HG03469 (cell line): Measurements from ENCODE around the gene MINAR2.

Source experiments
- ATAC-seq: cut with Tn5 transposase; IDR thresholded peaks from one replicate; pipeline ENCODE4 v1.9.1; 2021; ENCODE audit warnings: mild to moderate bottlenecking, moderate library complexity, moderate number of reproducible peaks; ENCODE audit not compliant: unreplicated experiment

MINAR2 gene

DNA sequence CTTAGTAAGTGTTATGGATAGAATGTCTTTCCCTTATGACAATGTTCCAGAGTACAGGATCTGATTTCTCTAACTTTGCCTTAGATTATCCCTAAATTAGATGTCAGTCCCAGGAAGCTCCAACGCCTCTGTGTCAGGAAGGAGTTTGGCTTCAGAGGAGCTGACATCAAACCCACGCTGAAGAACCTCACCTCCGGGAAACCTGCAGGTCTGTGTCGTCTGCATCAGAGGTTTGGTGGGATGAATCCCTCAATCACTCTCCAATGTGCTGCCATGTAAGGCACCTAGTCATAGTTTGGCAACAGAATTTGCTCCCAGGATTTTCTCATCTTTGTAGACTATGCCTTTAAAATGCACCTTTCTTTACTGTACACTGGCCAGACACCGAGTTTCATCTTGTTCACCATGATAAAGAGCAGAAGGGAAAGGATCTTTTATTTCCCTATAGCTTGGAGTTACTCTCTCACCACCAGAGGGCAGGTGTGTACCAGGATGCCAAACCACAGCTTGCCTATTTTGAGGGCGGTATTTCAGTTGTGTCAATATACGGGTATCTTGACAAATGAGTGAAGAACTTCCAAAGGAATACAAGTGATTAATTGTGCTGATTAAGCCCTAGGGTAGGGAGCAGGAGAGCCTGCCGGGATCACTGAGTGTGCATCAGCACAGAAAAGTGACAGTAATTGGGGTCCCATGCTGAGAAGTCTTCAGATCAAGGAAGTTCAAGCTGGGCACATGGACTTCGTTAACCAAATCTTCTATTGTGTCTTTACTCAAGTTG is 23.4 kb downstream of the MINAR2 start:
- ATAC-seq, result peak; percentile 50

- ATAC-seq, result no peak
Observed at GRCh38 chr5:129773376-129773775, 25.5 kb downstream of the MINAR2 start.

DNA sequence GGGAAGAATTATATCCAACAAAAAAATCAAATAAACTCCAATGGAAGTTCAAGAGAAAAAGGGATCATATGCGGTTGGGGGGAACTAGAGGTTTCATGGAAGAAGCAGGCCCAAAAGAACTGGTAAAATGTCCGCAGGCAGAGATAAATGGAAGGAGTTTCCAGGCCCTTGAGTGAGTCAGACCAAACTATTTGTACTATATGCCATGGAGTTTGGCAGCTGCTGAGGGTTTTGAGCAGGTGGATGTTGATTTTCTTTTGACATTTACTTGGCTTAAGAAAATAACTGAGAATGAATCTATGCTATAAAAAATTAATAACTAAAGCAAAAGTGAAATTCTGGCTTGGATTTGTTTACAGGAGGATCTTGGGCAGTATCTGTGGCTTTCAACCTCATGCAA is 33.7 kb downstream of the MINAR2 start:
- ATAC-seq, result no peak

GRCh38 chr5:129803403-129803802 is 55.5 kb downstream of the MINAR2 start:
- ATAC-seq, result no peak

GRCh38 chr5:129804705-129805104 is 56.8 kb downstream of the MINAR2 start:
- no peak for ATAC-seq

DNA sequence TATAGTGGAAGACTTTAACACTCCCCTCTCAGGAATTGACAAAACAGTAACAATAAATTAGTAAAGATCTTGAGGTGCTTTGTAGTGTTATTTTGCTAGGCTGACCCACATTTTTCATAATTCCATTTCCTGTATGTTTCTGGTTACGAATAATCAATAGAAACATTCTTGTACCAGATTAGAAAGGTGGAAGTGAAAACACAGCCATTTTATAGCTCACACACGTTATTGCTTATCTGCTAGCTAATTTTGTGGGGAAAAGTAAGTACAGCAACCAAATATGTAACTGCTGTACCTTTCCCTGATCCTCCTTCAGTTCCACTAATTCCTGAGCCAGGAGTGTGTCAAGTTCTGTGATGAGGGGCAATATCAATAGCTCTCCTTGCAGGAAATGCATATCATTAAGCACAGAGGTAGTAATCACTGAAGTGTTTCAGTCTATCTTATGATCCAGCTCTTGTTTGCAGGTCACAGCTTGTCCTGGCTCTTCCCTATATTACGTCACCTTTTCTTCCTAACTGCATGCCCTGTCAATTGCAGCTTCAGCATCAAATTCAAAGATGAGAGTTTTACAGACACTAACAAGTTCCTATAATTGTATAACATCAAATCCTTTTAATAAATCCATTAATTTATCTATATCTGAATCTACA is 59.4 kb downstream of the MINAR2 start:
- no peak for ATAC-seq
